CD4-positive, alpha-beta T cell treated with Interleukin-10 for 1 hour (primary cell): Measurements from ENCODE around the gene DPY19L2.
"Not testable (repeated sequence)": the region's sequence is repeated elsewhere in the genome, so short reads cannot be mapped to it uniquely, and the experiment has no call there.

Experiments
- DNase-seq: peaks from one replicate; pipeline ENCODE4 v3.0.0-alpha.2; 2020

Gene DPY19L2

GRCh38 chr12:63668028-63668799 is at the start of gene DPY19L2:
TSS of gene DPY19L2 (minus strand) at chr12:63668493. CDS start at chr12:63668393, 100 bp downstream.
- peak; percentile 67 for DNase-seq

- not testable (repeated sequence) for DNase-seq
Observed at GRCh38 chr12:63716891-63717290, 48.6 kb upstream of the DPY19L2 start.

GRCh38 chr12:63715107-63715625 is 46.9 kb upstream of the DPY19L2 start:
- DNase-seq: not testable (repeated sequence)

- DNase-seq: not testable (repeated sequence)
Observed at GRCh38 chr12:63714409-63714808, 46.1 kb upstream of the DPY19L2 start.

- DNase-seq: not testable (repeated sequence)
Observed at GRCh38 chr12:63713681-63714075, 45.4 kb upstream of the DPY19L2 start.

GRCh38 chr12:63712979-63713680 is 44.8 kb upstream of the DPY19L2 start:
- DNase-seq: not testable (repeated sequence)

GRCh38 chr12:63712376-63712974 is 44.2 kb upstream of the DPY19L2 start:
- DNase-seq: not testable (repeated sequence)

GRCh38 chr12:63711339-63711738 is 43.0 kb upstream of the DPY19L2 start:
- DNase-seq: not testable (repeated sequence)

GRCh38 chr12:63706336-63706735 is 38.0 kb upstream of the DPY19L2 start:
- no peak for DNase-seq

- DNase-seq: not testable (repeated sequence)
Observed at GRCh38 chr12:63699678-63700382, 31.5 kb upstream of the DPY19L2 start.

GRCh38 chr12:63699011-63699410 is 30.7 kb upstream of the DPY19L2 start:
- DNase-seq: not testable (repeated sequence)

GRCh38 chr12:63690837-63691236 is 22.5 kb upstream of the DPY19L2 start:
- not testable (repeated sequence) for DNase-seq

GRCh38 chr12:63689141-63689540 is 20.8 kb upstream of the DPY19L2 start:
- not testable (repeated sequence) for DNase-seq

- not testable (repeated sequence) for DNase-seq
Observed at GRCh38 chr12:63686623-63687022, 18.3 kb upstream of the DPY19L2 start.

GRCh38 chr12:63685789-63686188 is 17.5 kb upstream of the DPY19L2 start:
- not testable (repeated sequence) for DNase-seq

GRCh38 chr12:63682617-63683016 is 14.3 kb upstream of the DPY19L2 start:
- DNase-seq: not testable (repeated sequence)

GRCh38 chr12:63680758-63681157 is 12.5 kb upstream of the DPY19L2 start:
- not testable (repeated sequence) for DNase-seq

GRCh38 chr12:63672550-63672949 is 4.3 kb upstream of the DPY19L2 start:
- not testable (repeated sequence) for DNase-seq

- DNase-seq: not testable (repeated sequence)
Observed at GRCh38 chr12:63669936-63670335, 1.6 kb upstream of the DPY19L2 start.

- DNase-seq: not testable (repeated sequence)
Observed at GRCh38 chr12:63669427-63669826, 1.1 kb upstream of the DPY19L2 start.

- DNase-seq: not testable (repeated sequence)
Observed at GRCh38 chr12:63668800-63669365, 590 bp upstream of the DPY19L2 start.

- DNase-seq: not testable (repeated sequence)
Observed at GRCh38 chr12:63663005-63663404, 5.3 kb downstream of the DPY19L2 start.
